Measurements from ENCODE around the gene LRPAP1. TPM values are rescaled to one million over a fixed set of nuclear protein-coding genes. Genes with fewer than 3 reads are reported as not detected.
"Not testable (repeated sequence)": the region's sequence is repeated elsewhere in the genome, so short reads cannot be mapped to it uniquely, and the experiment has no call there.

LRPAP1 gene
- total and polyA plus RNA-seq, 2 experiments from 2014 or later, result 63.0 to 82.5 TPM

DNA sequence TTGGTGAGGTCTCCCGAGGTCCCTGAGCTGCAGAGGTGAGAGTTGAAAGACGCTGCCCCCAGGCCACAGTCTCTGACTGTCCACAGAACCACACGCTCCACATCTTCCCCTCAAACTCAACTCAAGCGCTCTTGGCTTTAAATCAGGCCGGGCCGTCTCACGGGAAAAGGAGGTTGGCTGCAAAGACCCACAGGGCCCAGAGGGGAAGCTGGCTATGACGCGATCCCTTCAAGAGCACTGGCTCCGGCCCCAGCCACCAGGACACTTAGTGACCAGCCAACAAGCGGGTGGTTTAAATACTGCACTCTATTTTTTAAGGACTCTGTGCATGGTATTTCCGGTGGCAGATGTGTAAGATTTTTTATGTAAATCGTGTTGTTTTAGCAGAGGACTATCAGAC lies 19.9 kb downstream of the LRPAP1 start:
- Mint-ChIP-seq H3K4me1 (peaks cover 6% of the 10 kb centered on the region; the same call in 2 of the 3 replicates), H3K36me3 (ENCODE audit: low read depth) (peaks cover 77% of the 10 kb centered on the region), H3K4me3 (no peak overlapping the region), H3K27ac (no peak overlapping the region), H3K9me3 (0 out of 3 replicates have a peak, but pooled peaks cover 3% of the 10 kb centered on the region), H3K27me3 (ENCODE audit: insufficient read depth, low read depth, poor library complexity) (peaks cover 7% of the 10 kb centered on the region)
- no peak overlapping the region for H3K4me3 ChIP-seq
- no peaks in the 10 kb centered on the region for H3K9me2 ChIP-seq (ENCODE audit: insufficient read depth)
- DNase-seq (ENCODE audit: low spot score) (no peak), ATAC-seq (no peak)
- no peak overlapping the region for H3K27ac ChIP-seq (ENCODE audit: low read depth)
- H3F3A ChIP-seq (replicated peaks; ENCODE audit: low read depth), result 0 out of 2 replicates have a peak, but pooled peaks cover 2% of the 10 kb centered on the region
- H2AFZ ChIP-seq, result no peak overlapping the region
- H3K79me2 ChIP-seq (replicated peaks; ENCODE audit: insufficient read depth), result peaks cover under 1% of the 10 kb centered on the region; the same call in 1 of the 2 replicates
- H3K4me1 ChIP-seq (ENCODE audit: insufficient read depth), result no peaks in the 10 kb centered on the region
- TF ChIP-seq POLR2AphosphoS5 (IDR thresholded peaks at IDR 0.05; ENCODE audit: low read depth) (no peak), ZNF331 (CRISPR knock-in tag; IDR thresholded peaks at IDR 0.05; ENCODE audit: low read depth) (no peak), NANOG (IDR thresholded peaks at IDR 0.05; ENCODE audit: borderline replicate concordance) (no peak), JUNB (IDR thresholded peaks at IDR 0.05; ENCODE audit: unreplicated experiment) (no peak), STAT1 (IDR thresholded peaks at IDR 0.05; ENCODE audit: unreplicated experiment) (no peak), EZH2 (IDR thresholded peaks at IDR 0.05; ENCODE audit: low read depth, unreplicated experiment) (no peak), CTCF (conservative IDR thresholded peaks at IDR 0.05; ENCODE audit: low read depth in 2 of 2) (no peak)
- peaks cover 22% of the 10 kb centered on the region; the same call in 1 of the 2 replicates for H3K36me3 ChIP-seq (ENCODE audit: insufficient read depth)
- peaks cover 15% of the 10 kb centered on the region; the same call in 1 of the 2 replicates for H4K20me1 ChIP-seq (replicated peaks; ENCODE audit: insufficient read depth)
- H3K27me3 ChIP-seq (ENCODE audit: insufficient read depth), result no peaks in the 10 kb centered on the region
- no peak overlapping the region for H3K4me2 ChIP-seq

DNA sequence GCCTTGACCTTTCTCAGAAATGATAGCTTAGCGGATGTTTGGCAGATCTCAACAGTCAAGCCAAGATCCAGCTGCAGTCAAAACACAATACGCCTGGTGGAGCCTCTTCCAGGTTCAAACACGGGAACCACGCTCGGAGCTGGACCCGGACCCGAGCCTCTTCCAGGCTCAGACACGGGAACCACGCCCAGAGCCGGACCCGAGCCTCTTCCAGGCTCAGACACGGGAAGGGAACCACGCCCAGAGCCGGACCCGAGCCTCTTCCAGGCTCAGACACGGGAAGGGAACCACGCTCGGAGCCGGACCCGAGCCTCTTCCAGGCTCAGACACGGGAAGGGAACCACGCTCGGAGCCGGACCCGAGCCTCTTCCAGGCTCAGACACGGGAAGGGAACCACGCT lies 20.6 kb downstream of the LRPAP1 start:
- Histone ChIP-seq H3K36me3 (ENCODE audit: insufficient read depth) (peaks cover 24% of the 10 kb centered on the region; the same call in 1 of the 2 replicates), H4K20me1 (replicated peaks; ENCODE audit: insufficient read depth) (peaks cover 21% of the 10 kb centered on the region)
- H3K9me2 ChIP-seq (ENCODE audit: insufficient read depth); H3K9me3 Mint-ChIP-seq; H3K4me1 Mint-ChIP-seq; H3K27me3 Mint-ChIP-seq (ENCODE audit: insufficient read depth, low read depth, poor library complexity); H3K4me1 ChIP-seq (ENCODE audit: insufficient read depth); H2AFZ ChIP-seq; H3K4me2 ChIP-seq; DNase-seq (ENCODE audit: low spot score); H3K79me2 ChIP-seq (replicated peaks; ENCODE audit: insufficient read depth); H3K27ac ChIP-seq (ENCODE audit: low read depth); H3K4me3 Mint-ChIP-seq; ATAC-seq; H3F3A ChIP-seq (replicated peaks; ENCODE audit: low read depth); H3K27me3 ChIP-seq (ENCODE audit: insufficient read depth); H3K4me3 ChIP-seq; H3K27ac Mint-ChIP-seq: not testable (repeated sequence)
- peaks cover 79% of the 10 kb centered on the region for H3K36me3 Mint-ChIP-seq (ENCODE audit: low read depth)

DNA sequence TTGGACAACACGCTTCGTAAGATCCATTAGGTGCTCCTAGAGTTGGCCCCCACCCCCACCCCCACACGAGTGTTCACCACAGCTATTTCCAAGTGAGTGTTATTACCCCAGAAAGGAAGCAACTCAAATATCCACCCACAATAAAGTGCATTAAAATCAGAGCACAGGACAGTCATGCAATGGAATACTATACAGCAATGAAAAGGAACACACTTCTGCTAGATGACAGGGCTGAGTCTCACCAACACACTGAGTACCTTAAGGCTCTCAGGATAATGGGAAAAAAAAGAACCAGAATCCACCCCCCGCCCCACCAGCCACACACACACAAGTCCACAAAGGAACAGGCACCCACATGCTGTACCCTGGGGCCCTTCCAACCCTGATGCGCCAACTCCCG lies 21.0 kb downstream of the LRPAP1 start:
- no peaks in the 10 kb centered on the region for H3K4me1 ChIP-seq (ENCODE audit: insufficient read depth)
- TF ChIP-seq CREB1 (CRISPR knock-in tag; IDR thresholded peaks at IDR 0.05; ENCODE audit: low read depth) (no peak), REST (IDR thresholded peaks at IDR 0.05; ENCODE audit: unreplicated experiment) (no peak), EZH2phosphoT487 (IDR thresholded peaks at IDR 0.05; ENCODE audit: unreplicated experiment) (no peak), POLR2AphosphoS5 (IDR thresholded peaks at IDR 0.05; ENCODE audit: low read depth) (no peak), EZH2 (IDR thresholded peaks at IDR 0.05; ENCODE audit: low read depth, unreplicated experiment) (no peak), CTCF (conservative IDR thresholded peaks at IDR 0.05; ENCODE audit: low read depth in 2 of 2) (no peak), ETS1 (IDR thresholded peaks at IDR 0.05) (no peak)

More for the DNA sequence above, 21.0 kb downstream of the LRPAP1 start:
- Histone ChIP-seq H3K79me2 (replicated peaks; ENCODE audit: insufficient read depth) (peaks cover 5% of the 10 kb centered on the region; the same call in 1 of the 2 replicates), H3K4me3 (no peak overlapping the region), H2AFZ (no peak overlapping the region), H3F3A (replicated peaks; ENCODE audit: low read depth) (0 out of 2 replicates have a peak, but pooled peaks cover 2% of the 10 kb centered on the region), H4K20me1 (replicated peaks; ENCODE audit: insufficient read depth) (peaks cover 25% of the 10 kb centered on the region), H3K4me2 (no peak overlapping the region), H3K27me3 (ENCODE audit: insufficient read depth) (no peaks in the 10 kb centered on the region), H3K9me2 (ENCODE audit: insufficient read depth) (no peaks in the 10 kb centered on the region), H3K36me3 (ENCODE audit: insufficient read depth) (peaks cover 24% of the 10 kb centered on the region; the same call in 1 of the 2 replicates), H3K27ac (ENCODE audit: low read depth) (no peak overlapping the region)
- Mint-ChIP-seq H3K36me3 (ENCODE audit: low read depth) (peaks cover 77% of the 10 kb centered on the region), H3K27me3 (ENCODE audit: insufficient read depth, low read depth, poor library complexity) (peaks cover 7% of the 10 kb centered on the region), H3K4me3 (no peak overlapping the region), H3K27ac (no peak overlapping the region), H3K9me3 (0 out of 3 replicates have a peak, but pooled peaks cover 3% of the 10 kb centered on the region), H3K4me1 (peaks cover 6% of the 10 kb centered on the region; the same call in 2 of the 3 replicates)
- DNase-seq (ENCODE audit: low spot score), result no peak
- no peak for ATAC-seq
